GM12872 (cell line): ENCODE measurements around the gene ACCS.

ENCODE experiments used
- TF ChIP-seq, protein P1 (sequence below): IDR thresholded peaks from 3 replicates; pipeline ENCODE4 v1.5.1; 2011; ENCODE audit warnings: low read depth, mild to moderate bottlenecking, low read length, moderate library complexity; ENCODE audit not compliant: insufficient read depth

ACCS gene

DNA sequence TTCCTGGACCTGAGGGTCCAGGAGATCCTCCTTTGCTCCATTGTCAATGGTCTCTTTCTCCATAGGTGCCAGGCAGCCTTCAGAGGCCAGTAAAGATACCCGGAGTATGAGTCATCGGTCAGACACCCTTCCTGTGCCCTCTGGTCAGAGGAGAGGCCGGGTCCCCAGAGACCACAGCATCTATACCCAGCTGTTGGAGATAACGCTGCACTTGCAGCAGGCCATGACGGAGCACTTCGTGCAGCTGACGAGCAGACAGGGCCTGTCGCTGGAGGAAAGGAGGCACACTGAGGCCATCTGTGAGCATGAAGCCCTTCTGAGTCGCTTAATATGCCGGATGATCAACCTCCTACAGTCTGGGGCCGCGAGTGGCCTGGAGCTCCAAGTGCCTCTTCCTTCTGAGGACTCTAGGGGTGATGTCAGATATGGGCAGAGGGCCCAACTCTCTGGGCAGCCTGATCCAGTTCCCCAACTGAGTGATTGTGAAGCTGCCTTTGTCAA lies 18.1 kb upstream of the ACCS start, which contains the start of gene ACCSL:
Gene ACCSL (plus strand): TSS at position 51 of the 501 bp plus-strand sequence. CDS start 56 bp downstream, at position 107.
- TF ChIP-seq, protein P1, sequence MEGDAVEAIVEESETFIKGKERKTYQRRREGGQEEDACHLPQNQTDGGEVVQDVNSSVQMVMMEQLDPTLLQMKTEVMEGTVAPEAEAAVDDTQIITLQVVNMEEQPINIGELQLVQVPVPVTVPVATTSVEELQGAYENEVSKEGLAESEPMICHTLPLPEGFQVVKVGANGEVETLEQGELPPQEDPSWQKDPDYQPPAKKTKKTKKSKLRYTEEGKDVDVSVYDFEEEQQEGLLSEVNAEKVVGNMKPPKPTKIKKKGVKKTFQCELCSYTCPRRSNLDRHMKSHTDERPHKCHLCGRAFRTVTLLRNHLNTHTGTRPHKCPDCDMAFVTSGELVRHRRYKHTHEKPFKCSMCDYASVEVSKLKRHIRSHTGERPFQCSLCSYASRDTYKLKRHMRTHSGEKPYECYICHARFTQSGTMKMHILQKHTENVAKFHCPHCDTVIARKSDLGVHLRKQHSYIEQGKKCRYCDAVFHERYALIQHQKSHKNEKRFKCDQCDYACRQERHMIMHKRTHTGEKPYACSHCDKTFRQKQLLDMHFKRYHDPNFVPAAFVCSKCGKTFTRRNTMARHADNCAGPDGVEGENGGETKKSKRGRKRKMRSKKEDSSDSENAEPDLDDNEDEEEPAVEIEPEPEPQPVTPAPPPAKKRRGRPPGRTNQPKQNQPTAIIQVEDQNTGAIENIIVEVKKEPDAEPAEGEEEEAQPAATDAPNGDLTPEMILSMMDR = no peak

DNA sequence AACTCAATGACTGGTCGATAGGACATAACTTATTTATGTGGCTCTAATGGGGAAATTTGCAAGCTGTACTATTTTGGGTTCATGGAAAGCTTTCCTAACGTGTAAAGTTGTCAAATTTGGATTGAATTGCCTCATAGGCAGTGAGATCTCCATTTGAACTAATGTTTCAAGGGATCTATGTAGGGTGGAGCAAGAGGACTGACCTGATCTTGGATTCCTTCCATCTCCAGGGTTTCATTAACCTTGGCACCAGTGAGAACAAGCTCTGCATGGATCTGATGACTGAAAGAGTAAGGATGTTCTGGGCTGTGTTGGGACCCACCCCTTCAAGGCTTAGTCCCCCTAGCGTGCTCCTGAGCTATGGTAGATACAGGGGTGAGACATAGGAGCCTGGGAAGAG lies 16.2 kb upstream of the ACCS start:
- TF ChIP-seq, protein P1 = no peak

DNA sequence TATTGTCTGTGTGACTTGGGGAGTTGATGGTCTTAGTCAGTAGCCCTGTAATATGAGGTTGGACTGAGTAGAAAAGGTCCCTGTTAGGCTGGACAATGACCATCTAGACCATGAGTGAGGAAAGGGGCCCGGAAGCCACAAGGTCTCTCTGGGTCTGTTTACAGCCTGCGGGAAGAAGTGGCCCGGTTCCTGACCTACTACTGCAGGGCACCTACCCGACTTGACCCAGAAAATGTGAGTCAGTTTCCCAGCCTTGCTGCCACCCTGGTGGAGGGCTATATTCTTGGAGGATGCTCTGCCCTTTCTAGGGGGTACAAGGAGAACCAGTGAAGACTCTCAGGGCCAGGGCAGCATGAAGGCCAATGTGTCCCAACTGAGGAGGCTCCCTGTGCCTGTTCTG lies 14.9 kb upstream of the ACCS start:
- TF ChIP-seq, protein P1 = no peak

DNA sequence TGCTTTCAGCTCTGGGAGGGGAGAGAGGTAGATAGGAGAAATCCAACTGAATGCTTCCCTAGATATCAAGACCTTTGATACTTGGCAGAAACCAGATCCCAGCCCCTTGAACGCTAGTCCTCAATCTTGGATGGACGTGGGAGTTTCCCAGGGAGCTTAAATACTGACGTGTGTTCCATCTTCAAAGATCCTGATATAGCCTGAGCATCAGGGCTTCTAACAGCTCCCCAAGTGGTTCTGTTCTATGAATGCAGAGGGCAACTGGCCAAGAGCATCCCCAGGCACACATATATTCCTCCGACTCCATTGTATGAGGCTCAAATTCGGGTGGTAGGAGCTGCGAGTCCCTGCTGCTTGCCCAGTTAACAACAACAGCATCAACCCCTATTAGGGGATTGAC lies 8.7 kb upstream of the ACCS start:
- TF ChIP-seq, protein P1 = no peak

DNA sequence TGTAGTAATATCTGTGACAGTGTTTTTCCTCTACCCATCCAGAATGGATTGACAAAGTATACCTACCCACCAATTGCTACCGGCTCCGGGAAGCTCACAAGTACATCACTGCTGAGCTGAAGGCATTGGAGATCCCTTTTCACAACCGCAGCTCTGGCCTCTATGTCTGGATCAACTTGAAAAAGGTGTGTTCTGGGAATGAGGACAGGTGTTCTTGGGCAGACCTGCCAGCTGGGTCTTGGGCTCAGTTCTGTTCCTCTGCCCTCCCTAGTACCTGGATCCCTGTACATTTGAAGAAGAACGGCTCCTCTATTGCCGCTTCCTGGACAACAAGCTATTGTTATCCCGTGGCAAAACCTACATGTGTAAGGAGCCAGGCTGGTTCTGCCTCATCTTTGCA lies 7.8 kb upstream of the ACCS start:
- TF ChIP-seq, protein P1 = no peak

DNA sequence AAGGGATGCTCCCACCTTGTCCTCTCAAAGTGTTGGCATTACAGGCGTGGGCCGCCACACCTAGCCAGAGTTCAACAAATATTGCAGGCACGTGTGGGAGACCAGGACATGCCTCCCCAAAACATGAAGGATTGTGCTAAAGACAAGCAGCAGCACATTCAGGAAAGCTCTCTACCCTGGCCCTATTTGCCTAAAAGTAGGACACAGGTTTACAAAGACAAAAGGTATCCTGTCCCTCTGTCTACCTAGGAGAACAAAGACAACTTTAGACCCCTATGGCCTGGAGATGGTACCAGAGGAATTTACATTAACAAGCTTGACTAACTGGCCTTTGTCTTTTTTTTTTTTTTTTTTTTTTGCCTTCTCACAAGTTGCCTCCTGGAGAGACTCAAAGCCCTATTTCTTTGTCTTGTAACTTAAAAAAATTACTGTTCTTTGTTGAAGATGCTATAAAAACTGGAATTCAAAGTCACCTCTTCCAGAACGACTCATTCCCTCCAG lies 859 bp upstream of the ACCS start:
- TF ChIP-seq, protein P1 = no peak

DNA sequence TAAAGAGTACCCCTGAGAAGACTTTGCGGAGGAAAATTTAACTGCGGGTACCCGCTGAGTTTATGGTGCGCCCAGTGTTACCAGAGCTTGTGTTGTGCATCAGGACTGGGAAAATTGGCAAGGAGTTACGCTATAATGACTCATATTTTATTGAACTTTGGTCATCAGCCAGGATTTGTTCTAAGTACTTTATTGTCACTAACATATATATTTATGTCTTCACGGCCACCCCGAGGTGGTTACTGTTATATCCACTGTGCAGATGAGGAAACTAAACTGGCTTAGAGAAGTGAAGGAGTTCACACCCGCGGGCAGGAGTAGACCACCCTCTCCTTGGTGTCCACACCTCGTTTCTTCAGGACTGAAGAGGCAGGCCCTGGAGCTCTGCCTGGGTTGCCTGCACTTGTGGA lies 667 bp downstream of the ACCS start:
- TF ChIP-seq, protein P1 = no peak
